ENCODE data around the gene ZNF471.

Gene ZNF471

GRCh38 chr19:56507446-56508289, at the start of gene ZNF471:
Gene ZNF471 (plus strand): TSS chr19:56507855. CDS start chr19:56511572, 3,717 bp downstream.
- DNase-seq: peak; percentile 97

DNA sequence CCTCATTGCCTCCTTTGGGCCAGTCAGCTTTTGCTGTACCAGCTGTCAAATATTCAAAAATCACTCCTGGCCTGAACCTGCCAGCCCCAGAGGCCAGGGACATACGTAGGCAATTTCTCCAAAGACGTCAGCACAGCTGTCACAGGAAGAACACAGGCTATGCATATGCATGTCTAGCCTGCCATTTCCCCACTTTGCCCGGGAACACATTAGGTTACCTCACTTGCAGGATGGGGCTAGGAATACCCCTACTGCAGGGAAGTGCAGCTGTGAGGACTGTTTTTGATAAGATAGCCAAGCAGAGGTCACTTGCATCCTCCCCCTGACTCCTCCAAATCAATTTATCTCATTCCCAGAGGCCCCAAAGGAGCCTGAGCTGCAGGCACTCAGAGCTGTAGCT, 33.3 kb upstream of the ZNF471 start:
- no peak for DNase-seq

GRCh38 chr19:56476093-56476492, 31.6 kb upstream of the ZNF471 start:
- DNase-seq: no peak

- peak; percentile 57 for DNase-seq
These were observed 30.8 kb upstream of the ZNF471 start, which contains the start of gene ZNF667 for GRCh38 chr19:56476651-56477428. Gene ZNF667 (minus strand): TSS chr19:56477345. CDS start chr19:56462370, 14,975 bp downstream.

- peak; percentile 94 for DNase-seq
These were observed 30.0 kb upstream of the ZNF471 start for GRCh38 chr19:56477429-56478338.

DNA sequence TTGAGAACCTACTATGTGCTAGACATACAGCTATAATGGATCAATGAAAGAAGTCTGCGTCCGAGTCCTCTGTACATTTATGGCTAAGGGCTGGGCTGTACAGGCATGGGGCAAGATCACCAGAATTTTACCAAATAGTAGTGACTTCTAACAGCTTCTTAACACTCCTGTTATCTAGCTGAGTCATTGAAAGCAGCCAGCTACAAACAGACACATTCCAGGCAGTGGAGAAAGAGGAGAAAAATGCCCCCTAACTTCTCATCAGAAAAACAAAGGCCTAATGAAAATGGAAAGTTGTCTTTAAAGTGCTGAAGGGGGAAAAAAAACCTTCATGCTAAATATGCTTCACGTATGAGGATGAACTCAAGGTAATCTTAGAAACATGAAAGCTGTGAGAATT, 16.3 kb upstream of the ZNF471 start:
- DNase-seq: no peak

DNA sequence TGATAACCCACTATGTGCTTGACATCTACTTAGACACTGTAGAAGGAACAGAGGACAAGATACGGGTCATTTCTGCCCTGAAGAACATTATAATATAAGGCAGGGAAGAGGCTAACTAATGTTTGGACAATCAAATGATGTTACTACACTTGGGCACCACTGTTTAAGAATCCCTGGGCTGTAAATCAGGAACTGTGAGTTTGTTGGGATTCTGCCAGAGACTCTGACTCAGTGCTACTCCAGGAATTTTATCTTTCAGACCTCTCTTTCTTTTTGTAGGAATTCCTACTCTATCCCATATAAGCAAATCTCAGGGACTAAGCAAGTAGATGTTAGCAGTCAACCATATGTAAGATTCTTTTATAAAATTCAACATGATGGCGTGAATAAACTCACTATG, 3.1 kb upstream of the ZNF471 start:
- DNase-seq: no peak

DNA sequence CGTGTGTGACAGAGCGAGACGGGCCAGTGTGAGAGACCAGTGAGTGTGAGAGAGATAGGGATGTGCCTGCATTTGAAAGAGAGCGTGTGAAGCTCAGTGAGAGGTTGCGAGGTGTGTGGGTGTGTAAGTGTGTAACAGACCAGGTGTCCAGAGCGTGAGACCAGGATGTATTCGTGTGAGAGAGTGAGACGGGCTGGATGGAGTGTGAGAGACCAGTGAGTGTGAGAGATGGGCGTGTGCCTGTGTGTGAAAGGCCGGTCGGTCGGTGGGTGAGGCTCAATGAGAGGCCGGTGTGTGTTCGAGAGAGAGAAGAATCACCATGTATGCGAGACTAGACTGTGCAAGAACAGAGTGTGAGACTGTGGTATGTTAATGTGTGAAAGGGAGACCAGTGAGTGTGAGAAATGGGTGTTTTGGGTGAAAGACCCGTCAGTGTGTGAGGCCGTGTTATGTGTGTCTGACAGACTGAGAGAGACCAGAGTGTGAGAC, 679 bp downstream of the ZNF471 start:
- DNase-seq: no peak

GRCh38 chr19:56525214-56525860, 17.7 kb downstream of the ZNF471 start:
- DNase-seq: no peak

DNA sequence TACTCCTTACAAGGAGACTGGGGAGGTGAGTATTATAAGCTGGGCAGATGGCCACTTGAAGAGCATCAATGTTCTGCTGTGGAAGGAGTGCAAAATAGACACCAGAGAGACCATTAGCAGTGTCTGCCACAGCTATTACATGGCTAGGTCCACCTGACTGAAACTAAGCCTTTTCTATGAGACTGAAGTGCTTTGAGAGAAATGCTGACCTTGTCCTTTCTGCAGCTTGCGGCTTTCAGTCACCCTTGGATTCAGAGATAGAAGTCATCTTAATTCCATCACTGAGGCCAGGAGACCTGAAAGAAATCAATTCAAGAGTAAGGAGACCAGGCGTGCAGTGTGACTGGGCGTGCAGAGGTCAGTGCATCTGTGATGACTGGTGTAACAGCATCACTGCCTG, 29.8 kb downstream of the ZNF471 start:
- DNase-seq: no peak

DNA sequence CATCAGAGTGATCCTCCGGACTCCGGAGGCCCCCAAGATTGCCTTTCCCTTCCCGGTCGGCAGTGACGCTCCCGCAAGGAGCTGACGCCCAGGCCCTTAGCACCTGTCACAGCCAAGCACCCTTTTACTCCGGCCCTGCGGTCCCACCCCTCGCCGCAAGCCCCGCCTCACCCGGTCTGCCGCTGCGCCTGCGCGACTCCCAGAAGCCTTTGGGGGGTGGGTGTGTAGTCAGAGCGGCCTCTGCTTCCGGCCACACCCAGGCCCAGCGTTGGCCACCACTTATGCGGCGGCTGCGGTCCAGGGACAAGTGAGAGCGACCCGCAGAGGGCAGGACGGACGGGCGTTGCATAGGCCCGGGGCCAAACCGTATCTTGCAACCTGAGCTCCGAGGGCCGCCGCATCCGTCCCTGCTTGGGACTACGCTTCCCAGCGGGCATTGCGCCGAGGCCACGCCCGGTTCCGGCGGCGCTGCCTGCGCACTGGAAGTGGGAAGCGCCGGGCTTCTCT, 30.7 kb downstream of the ZNF471 start:
- DNase-seq: peak; percentile 93

- DNase-seq: no peak
These were observed 31.2 kb downstream of the ZNF471 start, which contains the start of gene ZFP28 for GRCh38 chr19:56538761-56539263. Gene ZFP28 (plus strand): TSS chr19:56538948. CDS start chr19:56539019, 71 bp downstream.

DNA sequence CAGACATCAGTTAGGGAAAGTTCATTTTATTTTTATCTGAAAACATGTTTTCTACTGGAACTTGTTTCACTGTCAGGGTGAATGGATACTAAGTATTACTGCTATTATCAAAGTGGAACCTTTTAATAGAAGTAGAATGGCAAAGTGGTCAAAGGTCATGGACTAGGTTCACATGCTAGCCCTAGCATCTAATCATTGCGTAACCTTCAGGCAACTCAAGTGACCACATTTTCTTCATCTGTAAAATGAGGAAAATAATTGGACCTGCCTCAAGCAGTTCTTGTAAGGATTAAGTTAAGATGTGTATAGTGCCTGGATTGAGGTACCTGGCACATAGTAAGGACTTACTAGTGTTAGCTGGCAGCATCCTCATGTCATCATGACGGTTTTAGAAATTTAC, 36.1 kb downstream of the ZNF471 start:
- DNase-seq: no peak

- DNase-seq: no peak
These were observed 39.9 kb downstream of the ZNF471 start for GRCh38 chr19:56547535-56547934.

DNA sequence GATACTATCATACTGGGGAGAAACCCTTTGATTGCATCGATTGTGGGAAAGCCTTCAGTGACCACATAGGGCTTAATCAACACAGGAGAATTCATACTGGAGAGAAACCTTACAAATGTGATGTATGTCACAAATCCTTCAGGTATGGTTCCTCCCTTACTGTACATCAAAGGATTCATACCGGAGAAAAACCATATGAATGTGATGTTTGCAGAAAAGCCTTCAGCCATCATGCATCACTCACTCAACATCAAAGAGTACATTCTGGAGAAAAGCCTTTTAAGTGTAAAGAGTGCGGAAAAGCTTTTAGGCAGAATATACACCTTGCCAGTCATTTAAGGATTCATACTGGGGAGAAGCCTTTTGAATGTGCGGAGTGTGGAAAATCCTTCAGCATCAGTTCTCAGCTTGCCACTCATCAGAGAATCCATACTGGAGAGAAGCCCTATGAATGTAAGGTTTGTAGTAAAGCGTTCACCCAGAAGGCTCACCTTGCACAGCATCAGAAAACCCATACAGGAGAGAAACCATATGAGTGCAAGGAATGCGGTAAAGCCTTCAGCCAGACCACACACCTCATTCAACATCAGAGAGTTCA, 46.7 kb downstream of the ZNF471 start:
- DNase-seq: no peak

GRCh38 chr19:56562766-56563165, 55.1 kb downstream of the ZNF471 start:
- no peak for DNase-seq

DNA sequence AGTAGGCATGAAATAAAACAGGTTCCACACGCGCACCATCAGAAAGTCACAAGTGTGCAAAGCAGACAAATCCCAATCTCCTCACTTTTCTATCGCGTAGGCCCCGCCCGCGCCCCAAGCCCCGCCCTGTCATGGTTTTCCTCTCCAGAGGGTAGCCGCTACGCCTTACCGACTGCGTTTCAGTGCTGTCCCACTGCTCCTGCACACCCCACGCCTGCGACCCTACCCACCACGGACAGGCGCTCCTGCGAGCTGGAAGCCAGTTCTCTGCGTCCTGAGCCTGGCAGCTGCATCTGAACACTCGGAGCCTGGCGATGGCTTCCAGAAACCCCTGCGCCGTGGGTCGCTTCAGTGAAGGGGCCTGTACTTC, 59.2 kb downstream of the ZNF471 start:
- no peak for DNase-seq

DNA sequence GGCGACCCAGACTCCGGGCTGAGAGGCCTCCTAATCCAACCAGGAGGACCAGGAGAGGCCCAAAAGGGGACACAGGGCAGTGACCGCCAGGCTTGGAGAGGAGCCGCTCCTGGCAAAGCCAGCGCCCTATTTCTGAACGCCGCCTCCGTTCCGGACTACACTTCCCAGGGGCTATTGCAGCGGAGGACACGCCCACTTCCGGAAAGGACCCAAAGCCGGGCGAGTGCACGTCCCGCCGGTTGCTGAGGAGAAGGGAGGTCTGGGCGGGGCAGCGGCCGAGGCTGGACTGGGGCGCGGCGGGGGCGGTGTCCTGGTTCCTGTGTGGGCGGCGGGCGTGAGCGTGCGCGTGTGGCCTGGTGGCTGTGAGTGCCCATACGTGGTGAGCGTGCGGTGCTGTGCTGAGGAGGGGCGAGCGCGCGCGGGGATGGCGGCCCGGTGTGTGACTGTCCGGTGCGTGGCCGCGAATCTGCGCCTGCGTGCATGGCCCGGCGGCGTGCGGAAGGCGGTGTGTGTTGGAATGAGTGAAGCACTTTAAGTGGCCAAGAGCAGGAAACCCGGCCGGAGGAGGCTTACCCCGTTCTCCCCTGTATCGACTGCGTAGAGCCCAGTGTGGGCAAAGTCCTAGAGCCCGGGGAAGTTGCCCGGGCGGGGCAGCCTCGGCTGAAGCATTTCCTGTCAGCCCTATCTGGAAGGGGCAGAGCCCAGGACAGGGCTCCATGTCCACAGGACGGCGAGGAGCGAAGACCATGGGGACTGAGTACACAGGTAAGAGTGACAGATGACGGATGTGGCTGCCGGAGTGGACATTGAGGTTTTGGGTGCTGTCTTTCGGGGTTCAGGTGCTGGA, 59.8 kb downstream of the ZNF471 start, which contains the start of gene ZNF470:
TSS of gene ZNF470 (plus strand) at position 195 of the 847 bp plus-strand sequence. CDS start 2,844 bp downstream, outside the sequence.
- DNase-seq: peak; percentile 97

DNA sequence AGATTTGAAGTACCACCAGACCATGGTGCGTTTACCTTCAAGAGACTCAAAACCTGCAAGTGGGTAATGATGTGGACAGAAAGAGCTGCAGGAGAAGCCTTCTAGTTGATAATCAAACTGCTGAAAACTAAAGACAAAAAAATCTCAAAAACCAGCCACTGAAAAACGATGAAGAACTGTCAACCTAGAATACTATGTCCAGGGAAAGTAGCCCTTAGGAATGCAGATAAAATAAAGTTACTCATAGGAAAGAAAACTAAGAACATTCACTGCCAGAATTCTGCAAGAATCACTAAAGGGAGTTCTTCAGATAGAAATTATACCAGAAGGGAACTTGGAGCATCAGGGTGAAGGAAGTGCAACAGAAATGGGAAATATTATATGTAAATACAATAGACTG, 64.9 kb downstream of the ZNF471 start:
- no peak for DNase-seq

DNA sequence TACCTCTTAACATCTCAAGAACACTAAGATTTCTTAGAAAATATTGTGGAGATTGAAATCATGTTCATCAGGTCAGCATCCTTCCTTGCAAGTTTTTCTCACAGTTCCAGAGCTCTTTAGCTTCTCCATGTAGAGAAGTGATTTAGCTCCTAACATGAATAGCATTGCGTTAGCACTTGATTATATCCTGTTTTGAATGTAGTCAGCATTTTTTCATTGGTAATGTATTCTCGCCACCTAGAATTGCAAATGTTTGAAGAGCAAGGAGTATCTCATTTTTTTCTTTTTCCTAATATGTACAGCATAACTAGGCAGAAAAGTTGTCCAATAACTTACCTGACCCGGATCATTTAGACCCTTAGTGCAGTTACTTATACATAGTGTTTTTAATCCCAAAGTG, 66.3 kb downstream of the ZNF471 start:
- no peak for DNase-seq

All from islet precursor cell (in vitro differentiated cells).